ENCODE measurements around the gene FER.
A peak's percentile ranks its signal among the peaks of the same experiment; 100 is the strongest.
"Not testable (repeated sequence)": the region's sequence is repeated elsewhere in the genome, so short reads cannot be mapped to it uniquely, and the experiment has no call there.

Gene FER

GRCh38 chr5:109152565-109152964 is 404.9 kb downstream of the FER start:
- peaks cover 2% of the 10 kb centered on the region for H3K36me3 Mint-ChIP-seq
- H3K4me1 Mint-ChIP-seq = peaks cover 3% of the 10 kb centered on the region
- H3K4me3 Mint-ChIP-seq = no peak overlapping the region
- no peak overlapping the region for H3K27ac Mint-ChIP-seq
- no peak for DNase-seq (ENCODE audit: low spot score in 2 of 2)
- no peaks in the 10 kb centered on the region for H3K27me3 Mint-ChIP-seq
- no peak for ATAC-seq (ENCODE audit: low read depth)
- no peaks in the 10 kb centered on the region for H3K9me3 Mint-ChIP-seq

- H3K27ac Mint-ChIP-seq = no peak overlapping the region
- H3K9me3 Mint-ChIP-seq = no peaks in the 10 kb centered on the region
- no peaks in the 10 kb centered on the region for H3K36me3 Mint-ChIP-seq
- no peak overlapping the region for H3K4me3 Mint-ChIP-seq
- no peaks in the 10 kb centered on the region for H3K27me3 Mint-ChIP-seq
- H3K4me1 Mint-ChIP-seq = no peaks in the 10 kb centered on the region
- no peak for ATAC-seq (ENCODE audit: low read depth)
- DNase-seq (ENCODE audit: low spot score in 2 of 2) = no peak
Observed at GRCh38 chr5:109155625-109156024, 407.9 kb downstream of the FER start.

DNA sequence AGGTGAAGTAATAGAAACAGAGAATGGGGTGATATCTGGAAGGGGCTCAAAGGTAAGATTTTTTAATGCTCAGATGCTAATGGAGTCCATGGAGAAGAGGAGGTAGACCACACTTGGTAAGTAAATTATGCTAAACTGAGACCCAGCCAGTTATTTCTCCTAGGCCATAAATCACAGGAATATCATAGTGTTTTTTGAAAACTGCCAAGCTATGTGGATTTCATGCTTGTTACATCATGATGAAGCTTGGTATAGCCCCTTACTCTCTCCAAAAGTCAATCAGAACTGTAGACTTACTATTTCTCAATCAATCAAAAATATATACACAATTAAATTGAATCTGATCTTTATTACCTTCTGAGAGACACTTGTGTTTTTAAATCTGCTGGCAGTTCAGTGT is 409.2 kb downstream of the FER start:
- no peaks in the 10 kb centered on the region for H3K27me3 Mint-ChIP-seq
- ATAC-seq (ENCODE audit: low read depth) (no peak), DNase-seq (ENCODE audit: low spot score in 2 of 2) (no peak)
- no peak overlapping the region for H3K4me3 Mint-ChIP-seq
- H3K9me3 Mint-ChIP-seq = no peaks in the 10 kb centered on the region
- no peak overlapping the region for H3K27ac Mint-ChIP-seq
- H3K36me3 Mint-ChIP-seq = no peaks in the 10 kb centered on the region
- no peaks in the 10 kb centered on the region for H3K4me1 Mint-ChIP-seq

DNA sequence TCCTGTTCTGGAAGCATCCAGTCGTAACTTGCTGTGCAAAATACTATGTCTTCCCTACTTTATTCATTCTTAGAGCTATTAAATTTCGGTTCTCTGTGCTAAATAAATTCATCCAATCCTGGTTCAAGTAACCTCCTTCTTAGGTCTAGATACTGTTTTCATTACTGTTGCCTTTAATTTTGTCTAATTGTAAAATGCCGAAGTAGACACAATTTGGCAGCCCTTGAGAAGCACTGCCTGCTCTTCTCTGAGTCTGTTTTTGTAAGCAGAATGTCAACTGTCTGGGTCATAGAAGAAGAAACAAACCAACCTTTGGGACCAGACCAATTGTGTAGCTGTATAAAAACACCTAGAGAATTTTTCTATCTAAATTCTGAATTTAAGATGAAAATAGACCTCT is 412.8 kb downstream of the FER start:
- Mint-ChIP-seq H3K4me3 (no peak overlapping the region), H3K4me1 (peaks cover 11% of the 10 kb centered on the region), H3K36me3 (peaks cover 3% of the 10 kb centered on the region), H3K9me3 (no peaks in the 10 kb centered on the region), H3K27me3 (no peaks in the 10 kb centered on the region), H3K27ac (no peak overlapping the region)
- DNase-seq (ENCODE audit: low spot score in 2 of 2) = no peak
- ATAC-seq (ENCODE audit: low read depth) = no peak

DNA sequence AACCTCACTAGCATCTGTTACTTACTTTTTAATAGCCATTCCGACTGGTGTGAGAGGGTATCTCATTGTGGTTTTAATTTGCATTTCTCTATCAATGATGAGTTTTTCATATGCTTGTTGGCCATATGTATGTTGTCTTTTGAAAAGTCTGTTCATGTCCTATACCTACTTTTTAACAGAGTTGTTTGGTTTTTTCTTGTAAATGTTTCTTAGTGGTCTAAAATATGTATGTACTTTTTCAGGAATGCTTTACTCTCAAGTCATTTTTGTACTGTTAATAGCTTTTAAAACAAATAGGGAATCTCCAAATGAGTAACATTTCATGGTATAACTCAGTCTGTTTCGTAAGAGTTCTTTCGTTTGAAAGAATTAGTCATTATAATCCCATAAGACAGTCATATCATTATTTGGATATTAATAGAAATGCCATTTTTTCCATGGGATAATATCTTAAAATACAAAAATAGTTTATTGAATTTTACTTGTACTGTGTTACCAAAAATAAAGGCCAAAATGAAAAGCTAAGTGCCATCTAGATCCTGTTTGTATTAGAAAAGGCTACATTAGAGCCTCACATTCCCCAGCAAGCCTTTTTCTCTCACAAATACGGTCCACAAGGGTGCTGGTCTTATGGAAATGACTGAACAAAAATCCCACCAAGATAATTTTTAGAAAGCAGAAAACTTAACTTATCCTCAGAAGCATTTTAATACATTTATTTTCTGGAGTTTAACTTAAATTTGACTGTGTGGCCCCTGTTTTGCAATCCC is 414.4 kb downstream of the FER start:
- Mint-ChIP-seq H3K36me3 (peaks cover 3% of the 10 kb centered on the region), H3K27me3 (no peaks in the 10 kb centered on the region), H3K4me3 (no peak overlapping the region), H3K4me1 (peaks cover 11% of the 10 kb centered on the region), H3K27ac (no peak overlapping the region), H3K9me3 (no peaks in the 10 kb centered on the region)
- ATAC-seq (ENCODE audit: low read depth) = no peak
- no peak for DNase-seq (ENCODE audit: low spot score in 2 of 2)

DNA sequence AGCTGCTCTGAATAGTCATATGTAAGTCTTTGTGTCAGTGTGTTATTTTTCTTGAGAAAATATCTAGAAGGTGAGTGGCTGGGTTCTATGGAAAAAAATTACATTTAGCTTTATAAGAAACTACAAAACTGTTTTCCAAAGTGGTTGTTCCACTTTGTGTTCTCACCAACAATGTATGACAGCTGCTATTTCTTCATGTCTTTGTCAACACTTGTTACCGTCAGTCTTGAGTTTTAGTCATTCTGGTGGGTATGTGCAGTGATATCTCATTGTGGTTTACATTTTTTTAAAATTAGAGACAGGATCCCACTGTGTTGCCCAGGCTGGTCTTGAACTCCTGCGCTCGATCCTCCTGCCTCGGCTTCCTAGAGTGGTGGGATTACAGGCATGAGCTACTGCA is 415.6 kb downstream of the FER start:
- DNase-seq (ENCODE audit: low spot score in 2 of 2) (no peak), ATAC-seq (ENCODE audit: low read depth) (no peak)
- Mint-ChIP-seq H3K27ac (peak overlapping the region; percentile 3), H3K4me1 (peaks cover 11% of the 10 kb centered on the region), H3K36me3 (peaks cover 3% of the 10 kb centered on the region), H3K4me3 (no peak overlapping the region), H3K27me3 (no peaks in the 10 kb centered on the region), H3K9me3 (no peaks in the 10 kb centered on the region)

GRCh38 chr5:109164001-109164400 is 416.3 kb downstream of the FER start:
- H3K4me1 Mint-ChIP-seq = peaks cover 11% of the 10 kb centered on the region
- peaks cover 3% of the 10 kb centered on the region for H3K36me3 Mint-ChIP-seq
- no peak overlapping the region for H3K4me3 Mint-ChIP-seq
- DNase-seq (ENCODE audit: low spot score in 2 of 2) (peak in 1 of 2 donors; percentile 20), ATAC-seq (ENCODE audit: low read depth) (peak; percentile 96)
- no peaks in the 10 kb centered on the region for H3K27me3 Mint-ChIP-seq
- no peaks in the 10 kb centered on the region for H3K9me3 Mint-ChIP-seq
- peak overlapping the region; percentile 21 for H3K27ac Mint-ChIP-seq

- DNase-seq (ENCODE audit: low spot score in 2 of 2) (no peak), ATAC-seq (ENCODE audit: low read depth) (no peak)
- H3K4me3 Mint-ChIP-seq = no peak overlapping the region
- no peak overlapping the region for H3K27ac Mint-ChIP-seq
- H3K27me3 Mint-ChIP-seq = no peaks in the 10 kb centered on the region
- H3K4me1 Mint-ChIP-seq = peaks cover 11% of the 10 kb centered on the region
- H3K36me3 Mint-ChIP-seq = peaks cover 3% of the 10 kb centered on the region
- H3K9me3 Mint-ChIP-seq = no peaks in the 10 kb centered on the region
Observed at GRCh38 chr5:109167586-109167985, 419.9 kb downstream of the FER start.

- H3K27ac Mint-ChIP-seq = no peak overlapping the region
- no peaks in the 10 kb centered on the region for H3K9me3 Mint-ChIP-seq
- H3K36me3 Mint-ChIP-seq = peaks cover 3% of the 10 kb centered on the region
- no peak overlapping the region for H3K4me3 Mint-ChIP-seq
- DNase-seq (ENCODE audit: low spot score in 2 of 2) = no peak
- ATAC-seq (ENCODE audit: low read depth) = no peak
- H3K27me3 Mint-ChIP-seq = no peaks in the 10 kb centered on the region
- H3K4me1 Mint-ChIP-seq = peaks cover 9% of the 10 kb centered on the region
Observed at GRCh38 chr5:109168151-109168550, 420.5 kb downstream of the FER start.

GRCh38 chr5:109170629-109171350 is 423.1 kb downstream of the FER start:
- no peaks in the 10 kb centered on the region for H3K4me1 Mint-ChIP-seq
- H3K36me3 Mint-ChIP-seq = no peaks in the 10 kb centered on the region
- no peaks in the 10 kb centered on the region for H3K9me3 Mint-ChIP-seq
- DNase-seq (ENCODE audit: low spot score in 2 of 2) (no peak), ATAC-seq (ENCODE audit: low read depth) (no peak)
- no peaks in the 10 kb centered on the region for H3K27me3 Mint-ChIP-seq
- no peak overlapping the region for H3K4me3 Mint-ChIP-seq
- no peak overlapping the region for H3K27ac Mint-ChIP-seq

- not testable (repeated sequence) for H3K4me1 Mint-ChIP-seq; H3K27me3 Mint-ChIP-seq; DNase-seq (ENCODE audit: low spot score in 2 of 2); H3K4me3 Mint-ChIP-seq; H3K36me3 Mint-ChIP-seq; H3K27ac Mint-ChIP-seq; H3K9me3 Mint-ChIP-seq; ATAC-seq (ENCODE audit: low read depth)
Observed at GRCh38 chr5:109171437-109172073, 423.9 kb downstream of the FER start.

DNA sequence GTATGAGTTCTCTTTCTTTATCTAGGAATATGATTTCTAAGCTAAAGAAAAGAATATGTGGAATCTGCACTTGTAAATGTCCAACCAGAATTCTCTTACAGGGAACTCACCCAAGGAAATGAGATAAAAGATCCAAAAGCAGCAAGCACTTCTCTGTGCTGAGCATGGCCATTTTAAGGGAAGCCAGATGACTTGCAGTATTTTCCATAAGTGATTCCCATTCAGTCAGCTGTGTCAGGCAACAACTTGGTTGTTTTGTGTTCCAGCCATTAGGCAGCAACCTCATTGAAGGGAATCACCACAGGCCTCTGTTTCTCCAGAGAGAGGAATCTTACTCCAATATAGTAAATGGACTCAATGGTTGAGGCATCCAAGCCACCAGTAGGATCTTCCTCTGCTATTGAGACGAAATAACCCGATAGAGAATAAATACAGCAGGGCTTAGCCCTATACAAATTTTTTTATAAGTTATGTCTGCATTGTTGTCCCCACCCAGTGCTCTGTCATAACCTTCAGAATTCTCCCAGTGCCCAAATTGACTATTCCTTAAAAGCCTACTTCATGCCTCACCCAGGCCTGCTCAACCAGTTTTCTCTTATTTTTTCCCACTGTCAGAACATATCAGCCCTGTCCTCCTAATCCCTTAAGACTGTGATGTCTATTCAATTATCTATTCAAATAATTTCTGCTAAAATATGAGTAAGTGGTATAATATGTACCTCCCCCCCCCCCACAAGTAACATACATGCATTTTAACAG is 425.5 kb downstream of the FER start:
- no peaks in the 10 kb centered on the region for H3K9me3 Mint-ChIP-seq
- no peaks in the 10 kb centered on the region for H3K36me3 Mint-ChIP-seq
- H3K4me3 Mint-ChIP-seq = no peak overlapping the region
- H3K27me3 Mint-ChIP-seq = no peaks in the 10 kb centered on the region
- DNase-seq (ENCODE audit: low spot score in 2 of 2) (no peak), ATAC-seq (ENCODE audit: low read depth) (no peak)
- no peak overlapping the region for H3K27ac Mint-ChIP-seq
- H3K4me1 Mint-ChIP-seq = no peaks in the 10 kb centered on the region

DNA sequence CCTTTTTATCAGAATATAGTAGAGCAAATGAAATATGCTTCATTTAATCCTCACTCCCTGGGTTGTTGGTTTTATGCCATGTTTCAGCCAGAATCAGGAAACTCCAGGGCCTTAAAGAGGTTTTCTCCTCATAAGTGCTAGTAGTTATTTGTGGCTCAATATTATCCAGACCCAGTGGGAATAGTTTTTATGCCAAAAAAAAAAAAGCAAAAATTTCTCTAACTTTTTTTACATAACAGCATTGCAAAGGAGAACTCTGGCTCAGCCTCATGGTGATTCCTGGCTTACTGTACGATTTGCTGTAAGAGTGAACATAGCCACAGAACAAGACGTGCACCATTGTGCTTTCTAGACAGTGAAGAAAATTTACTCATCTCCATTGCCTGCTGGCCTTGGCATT is 429.5 kb downstream of the FER start:
- Mint-ChIP-seq H3K4me3 (no peak overlapping the region), H3K4me1 (no peaks in the 10 kb centered on the region), H3K9me3 (no peaks in the 10 kb centered on the region), H3K27me3 (no peaks in the 10 kb centered on the region), H3K36me3 (peaks cover 9% of the 10 kb centered on the region), H3K27ac (no peak overlapping the region)
- ATAC-seq (ENCODE audit: low read depth) (no peak), DNase-seq (ENCODE audit: low spot score in 2 of 2) (no peak)

- no peak overlapping the region for H3K4me3 Mint-ChIP-seq
- no peaks in the 10 kb centered on the region for H3K27me3 Mint-ChIP-seq
- DNase-seq (ENCODE audit: low spot score in 2 of 2) (no peak), ATAC-seq (ENCODE audit: low read depth) (no peak)
- no peaks in the 10 kb centered on the region for H3K4me1 Mint-ChIP-seq
- no peaks in the 10 kb centered on the region for H3K9me3 Mint-ChIP-seq
- peaks cover 9% of the 10 kb centered on the region for H3K36me3 Mint-ChIP-seq
- no peak overlapping the region for H3K27ac Mint-ChIP-seq
Observed at GRCh38 chr5:109177782-109178181, 430.1 kb downstream of the FER start.

All from memory B cell (primary cell).